HG03039 (cell line): ENCODE results near the gene NRROS.
A peak's percentile ranks its signal among the peaks of the same experiment; 100 is the strongest.

Source experiments
- ATAC-seq: cut with Tn5 transposase; IDR thresholded peaks from one replicate; pipeline ENCODE4 v1.9.1; 2021; ENCODE audit warnings: mild to moderate bottlenecking, moderate library complexity; ENCODE audit not compliant: unreplicated experiment

NRROS gene

GRCh38 chr3:196677353-196677752 is 37.9 kb downstream of the NRROS start:
- ATAC-seq, result no peak

- ATAC-seq, result no peak
These were observed 38.4 kb downstream of the NRROS start for GRCh38 chr3:196677931-196678330.

- peak; percentile 86 for ATAC-seq
These were observed 45.3 kb downstream of the NRROS start for GRCh38 chr3:196684548-196685407.

- no peak for ATAC-seq
These were observed 46.9 kb downstream of the NRROS start for GRCh38 chr3:196686436-196686835.

GRCh38 chr3:196688349-196688748 is 48.9 kb downstream of the NRROS start:
- no peak for ATAC-seq

GRCh38 chr3:196689941-196690660 is 50.6 kb downstream of the NRROS start:
- ATAC-seq, result no peak

- ATAC-seq, result no peak
These were observed 51.9 kb downstream of the NRROS start for GRCh38 chr3:196691386-196691785.

GRCh38 chr3:196694202-196694638 is 54.7 kb downstream of the NRROS start:
- ATAC-seq, result no peak

GRCh38 chr3:196694941-196695848 is 55.7 kb downstream of the NRROS start:
- no peak for ATAC-seq

GRCh38 chr3:196695849-196696226 is 56.3 kb downstream of the NRROS start:
- no peak for ATAC-seq

GRCh38 chr3:196697270-196697669 is 57.8 kb downstream of the NRROS start:
- ATAC-seq, result no peak

GRCh38 chr3:196699749-196700148 is 60.3 kb downstream of the NRROS start:
- ATAC-seq, result no peak

- ATAC-seq, result no peak
These were observed 61.3 kb downstream of the NRROS start for GRCh38 chr3:196700801-196701200.

GRCh38 chr3:196706327-196706726 is 66.8 kb downstream of the NRROS start:
- ATAC-seq, result no peak

GRCh38 chr3:196706731-196707130 is 67.2 kb downstream of the NRROS start:
- no peak for ATAC-seq

GRCh38 chr3:196707566-196707965 is 68.1 kb downstream of the NRROS start:
- ATAC-seq, result no peak

GRCh38 chr3:196708467-196708866 is 69.0 kb downstream of the NRROS start:
- no peak for ATAC-seq
